K562 (cell line): ENCODE data around the gene LDLRAD1. TPM values are rescaled to one million over a fixed set of nuclear protein-coding genes. Genes with fewer than 3 reads are reported as not detected.

Experiments used
- CBX3 ChIP-seq, 2 experiments: IDR thresholded peaks; 1 replicate in 1 of 2; 2 replicates in 1 of 2; pipeline ENCODE4 v1.6.1; 2012; ENCODE audit warnings: inconsistent platforms in 2 of 2, low read length in 2 of 2, borderline replicate concordance in 1 of 2, control low read depth in 1 of 2
- DLX4 ChIP-seq: fragments of 250-450 bp; sonication (Bioruptor Pico); IDR thresholded peaks from 2 replicates; pipeline ENCODE4 v1.6.1; 2021; ENCODE audit warnings: mild to moderate bottlenecking
- GABPA ChIP-seq: fragments of 200-800 bp; sonication (Bioruptor generic); conservative IDR thresholded peaks from 2 replicates; pipeline ENCODE4 v1.6.1; 2016; ENCODE audit warnings: low read depth, missing genetic modification characterization, missing compliant biosample characterization
- HEY1 ChIP-seq: fragments of 250-450 bp; sonication (Bioruptor Pico); IDR thresholded peaks from 2 replicates; pipeline ENCODE4 v1.5.0; 2020; ENCODE audit warnings: mild to moderate bottlenecking, moderate library complexity, borderline replicate concordance
- HNRNPLL ChIP-seq: fragments of 200-400 bp; formaldehyde crosslinking; IDR thresholded peaks from 2 replicates; pipeline ENCODE4 v1.6.1; 2017; ENCODE audit warnings: low read length, low read depth, mild to moderate bottlenecking; ENCODE audit not compliant: poor library complexity, severe bottlenecking
- KDM2B ChIP-seq: fragments of 250-450 bp; sonication (Bioruptor Pico); IDR thresholded peaks from 2 replicates; pipeline ENCODE4 v1.8.0; 2021; ENCODE audit warnings: mild to moderate bottlenecking, moderate library complexity
- LCOR ChIP-seq: sonication (generic); formaldehyde crosslinking; IDR thresholded peaks from 2 replicates; pipeline ENCODE4 v1.8.0; 2022; ENCODE audit warnings: mild to moderate bottlenecking, missing genetic modification reagents
- LEF1 ChIP-seq: fragments of 450-650 bp; IDR thresholded peaks from 2 replicates; pipeline ENCODE4 v1.6.1; 2016; ENCODE audit warnings: mild to moderate bottlenecking
- NCOA4 ChIP-seq: fragments of 450-650 bp; IDR thresholded peaks from 2 replicates; pipeline ENCODE4 v1.6.1; 2018; ENCODE audit warnings: mild to moderate bottlenecking; ENCODE audit not compliant: partially characterized antibody
- PTRF ChIP-seq: fragments of 450-650 bp; IDR thresholded peaks from 2 replicates; pipeline ENCODE4 v1.6.1; 2016; ENCODE audit warnings: mild to moderate bottlenecking, missing genetic modification characterization, missing compliant biosample characterization
- RBM34 ChIP-seq: fragments of 200-400 bp; formaldehyde crosslinking; IDR thresholded peaks from 2 replicates; pipeline ENCODE4 v1.6.1; 2018; ENCODE audit warnings: low read length, borderline replicate concordance; ENCODE audit not compliant: insufficient read depth
- SMAD4 ChIP-seq: fragments of 250-450 bp; sonication (Bioruptor Pico); conservative IDR thresholded peaks from 2 replicates; pipeline ENCODE4 v1.8.0; 2021; ENCODE audit warnings: inconsistent platforms, mild to moderate bottlenecking, moderate library complexity
- SMARCA4 ChIP-seq: fragments of 450-650 bp; IDR thresholded peaks from 2 replicates; pipeline ENCODE4 v1.6.1; 2016
- SPI1 ChIP-seq: IDR thresholded peaks from 2 replicates; pipeline ENCODE4 v1.6.1; 2011; ENCODE audit warnings: low read depth, low read length, control low read depth, borderline replicate concordance
- THRAP3 ChIP-seq: fragments of 450-650 bp; IDR thresholded peaks from 2 replicates; pipeline ENCODE4 v1.6.1; 2016; ENCODE audit warnings: mild to moderate bottlenecking, inconsistent platforms, borderline replicate concordance
- U2AF1 ChIP-seq: fragments of 200-400 bp; formaldehyde crosslinking; optimal IDR thresholded peaks from 2 replicates; pipeline ENCODE3; 2017; ENCODE audit warnings: mild to moderate bottlenecking, low read depth, low read length, moderate library complexity
- XRCC5 ChIP-seq: fragments of 200-400 bp; formaldehyde crosslinking; IDR thresholded peaks from 2 replicates; pipeline ENCODE4 v1.6.1; 2017; ENCODE audit warnings: low read depth, mild to moderate bottlenecking, low read length
- ZFP1 ChIP-seq: fragments of 450-650 bp; formaldehyde crosslinking; IDR thresholded peaks from 2 replicates; pipeline ENCODE4 v1.4.0; 2020; ENCODE audit warnings: mild to moderate bottlenecking, mixed read lengths
- ZNF253 ChIP-seq: fragments of 250-450 bp; sonication (Bioruptor Pico); conservative IDR thresholded peaks from 2 replicates; pipeline ENCODE4 v1.6.1; 2021; ENCODE audit warnings: mild to moderate bottlenecking
- ZNF707 ChIP-seq: fragments of 250-450 bp; sonication (Bioruptor Pico); conservative IDR thresholded peaks from 2 replicates; pipeline ENCODE4 v1.8.0; 2022; ENCODE audit warnings: inconsistent platforms, mild to moderate bottlenecking, moderate library complexity
- ZNF79 ChIP-seq: fragments of 250-450 bp; sonication (Bioruptor Pico); IDR thresholded peaks from 2 replicates; pipeline ENCODE4 v1.4.0; 2020; ENCODE audit warnings: low read depth, mild to moderate bottlenecking, moderate library complexity
- polyA plus RNA-seq, 8 experiments: library from polyadenylated mRNA; depleted of rRNA in 4 of 8; stranded (reverse) in 5 of 8; unstranded in 3 of 8; fragments of >200 nt; fragmentation: Nextera tagmentation in 2 of 8; fragmentation: Illumina TruSeq in 1 of 8; extraction: Ambion mirVana in 2 of 8; extraction: Trizol in 1 of 8; gene quantifications; 2 replicates each; pipeline versions ENCODE4 v1.2.1 to v1.2.3, GENCODE V29; 2011 to 2014; ENCODE audit warnings: inconsistent platforms in 1 of 8, missing spikeins in 1 of 8
- total RNA-seq, 7 experiments: library from RNA; depleted of rRNA in 6 of 7; stranded (reverse); fragments of >200 nt in 6 of 7; fragmentation: Illumina TruSeq in 2 of 7; extraction: Trizol in 2 of 7; gene quantifications; 2 replicates each; pipeline versions ENCODE4 v1.2.1 to v1.2.3, GENCODE V29; 2011 to 2021; ENCODE audit warnings: low replicate concordance in 1 of 7
- TF ChIP-seq, protein P1 (sequence below): sonication (generic); IDR thresholded peaks from 2 replicates; pipeline ENCODE4 v1.6.1; 2016
- TF ChIP-seq, protein P2 (sequence below): fragments of 450-650 bp; IDR thresholded peaks from 2 replicates; pipeline ENCODE4 v1.7.1; 2018; ENCODE audit warnings: mild to moderate bottlenecking, low read depth; ENCODE audit not compliant: partially characterized antibody
- TF ChIP-seq, protein P3 (sequence below): sonication (generic); formaldehyde crosslinking; IDR thresholded peaks from 2 replicates; pipeline ENCODE4 v1.9.0; 2022; ENCODE audit warnings: mild to moderate bottlenecking, missing genetic modification reagents

The LDLRAD1 gene
- total and polyA plus RNA-seq, 9 of the 15 experiments (the other 6 are each of a cell fraction or from before 2014, with no cell fraction given): not detected

DNA sequence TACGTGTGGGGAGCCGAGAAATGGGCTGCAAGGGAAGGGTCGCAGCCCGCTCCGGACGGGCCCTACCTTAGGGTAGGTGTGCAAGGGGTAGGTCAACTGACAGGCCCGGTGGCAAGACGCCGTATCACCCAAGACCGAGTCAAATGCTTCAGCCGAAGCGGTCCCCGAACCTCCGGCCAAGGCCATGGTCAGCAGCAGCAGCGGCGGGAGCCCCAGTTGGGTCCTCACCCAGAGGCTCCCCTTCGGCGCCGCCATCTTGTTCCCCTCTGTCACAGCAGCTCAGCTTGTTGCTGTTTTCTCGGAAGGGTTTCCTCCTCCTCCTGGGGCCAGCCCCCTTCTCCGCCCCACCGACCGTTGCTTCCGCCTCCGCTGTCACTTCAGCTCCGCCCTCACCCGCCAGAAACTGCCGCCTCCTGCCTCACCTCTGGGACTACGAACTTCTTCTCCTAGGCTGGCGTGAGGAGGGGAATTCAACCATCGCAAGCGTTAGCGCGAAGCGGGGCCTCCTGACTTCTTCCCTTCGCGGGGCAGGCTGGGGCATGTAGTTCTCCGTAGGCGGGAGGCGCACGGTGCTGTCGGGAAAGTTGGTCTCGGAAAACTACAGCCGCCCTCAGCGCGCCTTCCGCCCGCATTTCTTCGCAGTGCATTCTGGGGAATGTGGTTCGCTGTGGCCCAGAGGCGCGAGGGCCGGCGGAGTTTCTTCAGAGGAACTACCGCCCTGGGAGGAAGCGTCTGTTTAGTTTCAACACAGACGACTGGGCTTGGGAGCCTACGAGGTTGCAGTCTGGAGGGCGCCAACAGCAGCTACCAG, 35.2 kb upstream of the LDLRAD1 start, which contains the start of the genes TCEANC2 and TMEM59 (continued):
- TF ChIP-seq ZNF707 (no peak), ZNF79 (no peak), RBM34 (no peak), NCOA4 (no peak), PTRF (no peak), SPI1 (peak; percentile 71; the same call in 1 of the 2 replicates), SMARCA4 (no peak), XRCC5 (peak; percentile 90), ZFP1 (no peak), DLX4 (no peak), SMAD4 (CRISPR knock-in tag) (no peak; the same call in 1 of the 2 replicates), THRAP3 (no peak), KDM2B (no peak), U2AF1 (no peak), HEY1 (CRISPR knock-in tag) (no peak), CBX3 (IDR thresholded peaks at IDR 0.05; ENCODE audit: borderline replicate concordance in 1 of 2, low read length in 2 of 2) (peak in 1 of 2 experiments; percentile 58; a peak in 1 of 3 replicates), LCOR (CRISPR knock-in tag) (peak; percentile 60; the same call in 1 of the 2 replicates), GABPA (tag) (peak; percentile 97), HNRNPLL (peak; percentile 99), LEF1 (no peak), ZNF253 (CRISPR knock-in tag) (no peak)
- TF ChIP-seq, protein P1, sequence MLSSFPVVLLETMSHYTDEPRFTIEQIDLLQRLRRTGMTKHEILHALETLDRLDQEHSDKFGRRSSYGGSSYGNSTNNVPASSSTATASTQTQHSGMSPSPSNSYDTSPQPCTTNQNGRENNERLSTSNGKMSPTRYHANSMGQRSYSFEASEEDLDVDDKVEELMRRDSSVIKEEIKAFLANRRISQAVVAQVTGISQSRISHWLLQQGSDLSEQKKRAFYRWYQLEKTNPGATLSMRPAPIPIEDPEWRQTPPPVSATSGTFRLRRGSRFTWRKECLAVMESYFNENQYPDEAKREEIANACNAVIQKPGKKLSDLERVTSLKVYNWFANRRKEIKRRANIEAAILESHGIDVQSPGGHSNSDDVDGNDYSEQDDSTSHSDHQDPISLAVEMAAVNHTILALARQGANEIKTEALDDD: no peak
- TF ChIP-seq, protein P2, sequence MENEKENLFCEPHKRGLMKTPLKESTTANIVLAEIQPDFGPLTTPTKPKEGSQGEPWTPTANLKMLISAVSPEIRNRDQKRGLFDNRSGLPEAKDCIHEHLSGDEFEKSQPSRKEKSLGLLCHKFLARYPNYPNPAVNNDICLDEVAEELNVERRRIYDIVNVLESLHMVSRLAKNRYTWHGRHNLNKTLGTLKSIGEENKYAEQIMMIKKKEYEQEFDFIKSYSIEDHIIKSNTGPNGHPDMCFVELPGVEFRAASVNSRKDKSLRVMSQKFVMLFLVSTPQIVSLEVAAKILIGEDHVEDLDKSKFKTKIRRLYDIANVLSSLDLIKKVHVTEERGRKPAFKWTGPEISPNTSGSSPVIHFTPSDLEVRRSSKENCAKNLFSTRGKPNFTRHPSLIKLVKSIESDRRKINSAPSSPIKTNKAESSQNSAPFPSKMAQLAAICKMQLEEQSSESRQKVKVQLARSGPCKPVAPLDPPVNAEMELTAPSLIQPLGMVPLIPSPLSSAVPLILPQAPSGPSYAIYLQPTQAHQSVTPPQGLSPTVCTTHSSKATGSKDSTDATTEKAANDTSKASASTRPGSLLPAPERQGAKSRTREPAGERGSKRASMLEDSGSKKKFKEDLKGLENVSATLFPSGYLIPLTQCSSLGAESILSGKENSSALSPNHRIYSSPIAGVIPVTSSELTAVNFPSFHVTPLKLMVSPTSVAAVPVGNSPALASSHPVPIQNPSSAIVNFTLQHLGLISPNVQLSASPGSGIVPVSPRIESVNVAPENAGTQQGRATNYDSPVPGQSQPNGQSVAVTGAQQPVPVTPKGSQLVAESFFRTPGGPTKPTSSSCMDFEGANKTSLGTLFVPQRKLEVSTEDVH: peak; percentile 89
- TF ChIP-seq, protein P3, sequence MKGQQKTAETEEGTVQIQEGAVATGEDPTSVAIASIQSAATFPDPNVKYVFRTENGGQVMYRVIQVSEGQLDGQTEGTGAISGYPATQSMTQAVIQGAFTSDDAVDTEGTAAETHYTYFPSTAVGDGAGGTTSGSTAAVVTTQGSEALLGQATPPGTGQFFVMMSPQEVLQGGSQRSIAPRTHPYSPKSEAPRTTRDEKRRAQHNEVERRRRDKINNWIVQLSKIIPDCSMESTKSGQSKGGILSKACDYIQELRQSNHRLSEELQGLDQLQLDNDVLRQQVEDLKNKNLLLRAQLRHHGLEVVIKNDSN (CRISPR knock-in tag): peak; percentile 77
